GM12864 (cell line): ENCODE measurements around the gene NDUFB1.
A peak's percentile ranks its signal among the peaks of the same experiment; 100 is the strongest.

ENCODE experiments used
- DNase-seq: peaks from one replicate; pipeline ENCODE4 v3.0.0-alpha.2; 2011; ENCODE audit warnings: low read depth
- H3K4me3 ChIP-seq: 2 replicates; pipeline ENCODE4 v1.5.1; 2011; ENCODE audit warnings: mild to moderate bottlenecking, low read depth, low read length, control low read depth
- TF ChIP-seq, protein P1 (sequence below): IDR thresholded peaks from 2 replicates; pipeline ENCODE4 v1.5.1; 2011; ENCODE audit warnings: low read depth, mild to moderate bottlenecking, moderate library complexity, low read length, control low read depth, inconsistent platforms; ENCODE audit errors: missing control alignments

Gene NDUFB1

DNA sequence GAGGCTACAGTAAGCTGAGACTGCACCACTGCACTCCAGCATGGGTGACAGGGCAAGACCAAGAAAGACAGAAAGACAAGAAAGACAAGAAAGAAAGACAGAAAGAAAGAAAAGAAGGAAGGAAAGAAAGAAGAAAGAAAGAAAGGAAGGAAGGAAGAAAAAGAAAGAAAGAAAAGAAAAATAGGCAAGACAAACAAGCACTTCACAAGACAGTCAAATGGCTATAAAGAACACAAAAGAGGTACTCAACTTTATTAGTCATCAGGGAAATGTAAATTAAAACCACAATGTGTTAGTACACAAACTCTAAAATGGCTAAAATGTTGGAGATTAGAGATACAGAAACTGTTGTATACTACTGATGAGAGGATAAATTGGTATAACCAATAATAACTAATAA lies 21.7 kb downstream of the NDUFB1 start:
- TF ChIP-seq, protein P1, sequence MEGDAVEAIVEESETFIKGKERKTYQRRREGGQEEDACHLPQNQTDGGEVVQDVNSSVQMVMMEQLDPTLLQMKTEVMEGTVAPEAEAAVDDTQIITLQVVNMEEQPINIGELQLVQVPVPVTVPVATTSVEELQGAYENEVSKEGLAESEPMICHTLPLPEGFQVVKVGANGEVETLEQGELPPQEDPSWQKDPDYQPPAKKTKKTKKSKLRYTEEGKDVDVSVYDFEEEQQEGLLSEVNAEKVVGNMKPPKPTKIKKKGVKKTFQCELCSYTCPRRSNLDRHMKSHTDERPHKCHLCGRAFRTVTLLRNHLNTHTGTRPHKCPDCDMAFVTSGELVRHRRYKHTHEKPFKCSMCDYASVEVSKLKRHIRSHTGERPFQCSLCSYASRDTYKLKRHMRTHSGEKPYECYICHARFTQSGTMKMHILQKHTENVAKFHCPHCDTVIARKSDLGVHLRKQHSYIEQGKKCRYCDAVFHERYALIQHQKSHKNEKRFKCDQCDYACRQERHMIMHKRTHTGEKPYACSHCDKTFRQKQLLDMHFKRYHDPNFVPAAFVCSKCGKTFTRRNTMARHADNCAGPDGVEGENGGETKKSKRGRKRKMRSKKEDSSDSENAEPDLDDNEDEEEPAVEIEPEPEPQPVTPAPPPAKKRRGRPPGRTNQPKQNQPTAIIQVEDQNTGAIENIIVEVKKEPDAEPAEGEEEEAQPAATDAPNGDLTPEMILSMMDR: no peak
- H3K4me3 ChIP-seq: no peak overlapping the region
- DNase-seq: no peak

DNA sequence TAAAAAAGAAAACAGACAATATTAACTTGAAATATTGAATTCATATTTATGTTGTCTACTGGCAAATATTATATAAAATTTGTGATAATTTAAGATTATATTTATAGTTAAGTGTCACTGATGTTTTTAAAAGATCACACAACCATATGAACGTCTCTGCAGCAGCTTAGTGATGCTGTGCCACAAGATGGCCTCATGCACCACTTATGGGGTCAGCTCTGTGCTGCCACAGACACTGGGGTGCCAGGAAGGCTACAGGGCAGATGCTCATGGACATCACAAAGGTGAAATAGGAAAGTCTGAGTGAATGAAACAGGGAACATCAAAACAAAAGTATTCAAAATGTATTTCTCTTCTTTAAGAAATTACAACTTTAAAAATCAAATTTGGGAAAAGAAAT lies 28.2 kb downstream of the NDUFB1 start:
- H3K4me3 ChIP-seq: no peak overlapping the region
- no peak for DNase-seq
- TF ChIP-seq, protein P1: peak; percentile 29

DNA sequence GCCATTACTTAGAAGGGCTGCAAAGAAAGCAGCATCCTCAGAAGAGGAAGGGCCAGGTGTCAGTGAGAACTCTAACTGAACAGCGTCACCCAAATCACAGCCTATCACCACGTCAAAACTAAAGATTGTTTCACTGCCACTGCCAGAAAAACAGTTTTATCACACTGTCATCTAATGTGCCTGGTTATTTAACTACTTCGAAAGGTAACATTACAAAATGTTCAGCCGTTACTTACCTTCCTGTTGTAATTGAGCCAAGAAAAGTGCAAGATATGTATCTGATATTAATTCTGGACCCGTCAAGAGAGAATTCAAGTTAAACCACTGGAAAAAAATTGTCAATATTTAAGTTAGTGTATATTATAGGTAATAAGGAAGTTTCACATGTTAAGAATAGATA lies 33.0 kb downstream of the NDUFB1 start:
- TF ChIP-seq, protein P1: no peak
- no peak for DNase-seq
- H3K4me3 ChIP-seq: no peak overlapping the region

DNA sequence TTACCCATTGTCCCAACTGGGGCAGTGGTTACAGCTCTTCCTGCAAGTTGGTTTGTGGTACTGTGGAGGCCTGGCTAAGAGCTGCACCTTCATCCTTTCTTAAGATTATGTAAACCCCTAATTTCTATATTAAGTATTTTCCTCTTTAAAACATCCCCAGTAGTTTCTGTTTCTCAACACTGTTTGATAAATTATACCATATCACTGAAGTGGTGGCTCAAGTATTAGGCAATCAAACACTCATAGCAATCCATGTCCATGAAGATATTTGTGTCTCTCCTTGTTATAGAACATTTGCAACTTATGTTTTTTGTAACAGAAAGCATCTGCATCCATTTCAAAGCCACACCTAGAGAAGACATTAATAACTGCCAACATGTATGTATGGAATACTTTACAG lies 47.0 kb downstream of the NDUFB1 start:
- no peak for DNase-seq
- TF ChIP-seq, protein P1: no peak
- no peak overlapping the region for H3K4me3 ChIP-seq
